Natural killer cell (primary cell): Measurements from ENCODE around the gene TMEM125. TPM values are rescaled to one million over a fixed set of nuclear protein-coding genes. Genes with fewer than 3 reads are reported as not detected.

Experiments used
- ATAC-seq, 3 donors: fragments of 150-1000 bp in 2 of 3; fragments of 200-7000 bp in 1 of 3; cut with Tn5 transposase; 1 replicate in 1 of 3; 2 replicates in 2 of 3; pipeline ENCODE4 v1.10.0; 2021; ENCODE audit warnings: mild to moderate bottlenecking in 2 of 3, moderate library complexity in 2 of 3
- DNase-seq, 2 donors: peaks; one replicate each; pipeline versions ENCODE4 v3.0.0 to v3.0.0-alpha.2; 2013 to 2021; ENCODE audit warnings: mixed read lengths in 1 of 2
- H3K27ac ChIP-seq: one replicate; pipeline ENCODE4 v1.5.1; 2013; ENCODE audit warnings: mild to moderate bottlenecking, low read length
- H3K27me3 ChIP-seq: one replicate; pipeline ENCODE4 v1.6.1; 2013; ENCODE audit warnings: low read length; ENCODE audit not compliant: control insufficient read depth, insufficient read depth
- H3K36me3 ChIP-seq: one replicate; pipeline ENCODE4 v1.6.1; 2013; ENCODE audit warnings: low read length; ENCODE audit not compliant: control insufficient read depth, insufficient read depth
- H3K4me1 ChIP-seq: one replicate; pipeline ENCODE4 v1.6.1; 2013; ENCODE audit warnings: low read length; ENCODE audit not compliant: control insufficient read depth, insufficient read depth
- H3K4me3 ChIP-seq: one replicate; pipeline ENCODE4 v1.5.1; 2013; ENCODE audit warnings: low read length
- H3K9me3 ChIP-seq: one replicate; pipeline ENCODE4 v1.6.1; 2013; ENCODE audit warnings: low read length; ENCODE audit not compliant: control insufficient read depth, insufficient read depth
- H3K27ac Mint-ChIP-seq, 2 donors: one replicate each; pipeline ENCODE4 v1.8.0; 2022; ENCODE audit warnings: mild to moderate bottlenecking in 2 of 2, mixed read lengths in 2 of 2, moderate library complexity in 1 of 2
- H3K27me3 Mint-ChIP-seq, 2 donors: one replicate each; pipeline ENCODE4 v1.8.0; 2022; ENCODE audit warnings: low read depth in 2 of 2, mixed read lengths in 2 of 2
- H3K36me3 Mint-ChIP-seq: one replicate; pipeline ENCODE4 v1.8.0; 2022; ENCODE audit warnings: mixed read lengths
- H3K4me1 Mint-ChIP-seq, 2 donors: one replicate each; pipeline ENCODE4 v1.8.0; 2022; ENCODE audit warnings: mixed read lengths in 2 of 2
- H3K4me3 Mint-ChIP-seq: one replicate; pipeline ENCODE4 v1.8.0; 2022; ENCODE audit warnings: mild to moderate bottlenecking, moderate library complexity, mixed read lengths
- H3K9me3 Mint-ChIP-seq, 2 donors: one replicate each; pipeline ENCODE4 v1.8.0; 2022; ENCODE audit warnings: mixed read lengths in 2 of 2
- WGBS: methylation state at CpG from one replicate; pipeline ENCODE4 v1.1.7; 2013; ENCODE audit warnings: missing lambda C conversion rate; ENCODE audit not compliant: insufficient coverage; 5-methylcytosine and 5-hydroxymethylcytosine counted together
- intact Hi-C: fragments of 100-400 bp; cut with micrococcal nuclease; formaldehyde crosslinking; loops from one replicate; pipeline ENCODE4 v1.14.2; 2022
- total RNA-seq, 4 donors: library from RNA; stranded (reverse); fragments of 120-200 nt in 1 of 4; gene quantifications; one replicate each; pipeline versions ENCODE4 v1.2.3 to v1.2.4, GENCODE V29; 2013 to 2022
- TF ChIP-seq, protein P1 (sequence below): fragments of 200-600 bp; IDR thresholded peaks from one replicate; pipeline ENCODE4 v1.8.0; 2022; ENCODE audit warnings: antibody characterized with exemption

The TMEM125 gene
- total RNA-seq, 3 donors from 2014 or later (not counting 1 experiment from before 2014, with no cell fraction given), result not detected

DNA sequence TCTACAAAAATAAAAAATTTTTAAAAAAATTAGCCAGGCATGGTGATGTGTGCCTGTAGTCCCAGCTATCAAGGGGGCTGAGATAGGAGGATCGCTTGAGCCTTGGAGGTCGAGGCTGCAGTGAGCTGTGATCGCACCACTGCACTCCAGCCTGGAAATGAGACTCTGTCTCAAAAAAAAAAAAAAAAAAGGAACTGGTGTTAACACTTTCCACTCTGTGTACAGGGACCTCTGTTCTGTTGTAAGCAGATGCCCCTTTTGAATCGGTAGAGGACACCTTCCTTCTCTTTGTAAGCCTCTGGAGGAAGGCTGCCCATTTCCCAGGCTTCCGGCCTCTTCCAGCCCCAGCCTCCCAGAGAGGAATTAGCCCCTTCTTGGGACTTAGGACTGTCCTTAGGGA, 22.9 kb downstream of the TMEM125 start:
- Mint-ChIP-seq H3K4me3 (no peak overlapping the region), H3K27me3 (no peaks in the 10 kb centered on the region), H3K36me3 (no peaks in the 10 kb centered on the region), H3K4me1 (no peaks in the 10 kb centered on the region), H3K27ac (no peak overlapping the region), H3K9me3 (no peaks in the 10 kb centered on the region)
- 72% methylated on average over 5 of the region's 5 CpGs for WGBS
- H3K27me3 ChIP-seq, result no peaks in the 10 kb centered on the region
- no peak overlapping the region for H3K27ac ChIP-seq
- TF ChIP-seq, protein P1, sequence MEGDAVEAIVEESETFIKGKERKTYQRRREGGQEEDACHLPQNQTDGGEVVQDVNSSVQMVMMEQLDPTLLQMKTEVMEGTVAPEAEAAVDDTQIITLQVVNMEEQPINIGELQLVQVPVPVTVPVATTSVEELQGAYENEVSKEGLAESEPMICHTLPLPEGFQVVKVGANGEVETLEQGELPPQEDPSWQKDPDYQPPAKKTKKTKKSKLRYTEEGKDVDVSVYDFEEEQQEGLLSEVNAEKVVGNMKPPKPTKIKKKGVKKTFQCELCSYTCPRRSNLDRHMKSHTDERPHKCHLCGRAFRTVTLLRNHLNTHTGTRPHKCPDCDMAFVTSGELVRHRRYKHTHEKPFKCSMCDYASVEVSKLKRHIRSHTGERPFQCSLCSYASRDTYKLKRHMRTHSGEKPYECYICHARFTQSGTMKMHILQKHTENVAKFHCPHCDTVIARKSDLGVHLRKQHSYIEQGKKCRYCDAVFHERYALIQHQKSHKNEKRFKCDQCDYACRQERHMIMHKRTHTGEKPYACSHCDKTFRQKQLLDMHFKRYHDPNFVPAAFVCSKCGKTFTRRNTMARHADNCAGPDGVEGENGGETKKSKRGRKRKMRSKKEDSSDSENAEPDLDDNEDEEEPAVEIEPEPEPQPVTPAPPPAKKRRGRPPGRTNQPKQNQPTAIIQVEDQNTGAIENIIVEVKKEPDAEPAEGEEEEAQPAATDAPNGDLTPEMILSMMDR, result no peak
- H3K9me3 ChIP-seq, result no peaks in the 10 kb centered on the region
- DNase-seq, result no peak
- intact Hi-C loops, result no loop called here
- H3K4me3 ChIP-seq, result no peak overlapping the region
- H3K36me3 ChIP-seq, result no peaks in the 10 kb centered on the region
- no peak for ATAC-seq
- no peaks in the 10 kb centered on the region for H3K4me1 ChIP-seq

DNA sequence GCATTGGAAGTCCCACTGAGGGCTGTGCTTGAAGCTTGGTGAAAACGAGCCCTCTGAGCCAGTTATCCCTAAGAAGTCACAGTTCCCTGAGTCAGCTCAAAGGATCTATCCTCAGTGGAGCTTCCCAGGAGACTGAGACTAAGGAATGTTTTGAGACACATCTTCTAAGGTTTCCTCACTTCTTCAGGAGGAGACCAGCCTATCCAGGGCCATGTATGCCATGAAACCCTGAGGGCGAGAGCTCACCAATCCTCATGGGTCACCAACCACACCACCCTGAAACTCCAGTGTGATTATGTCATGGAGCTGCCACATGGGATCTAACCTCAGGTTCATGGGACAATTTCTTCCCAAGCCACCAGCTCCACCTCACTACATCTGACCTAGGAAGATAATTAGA, 23.4 kb downstream of the TMEM125 start:
- ATAC-seq (no peak), DNase-seq (no peak)
- H3K9me3 Mint-ChIP-seq, result no peaks in the 10 kb centered on the region
- TF ChIP-seq, protein P1, result no peak
- H3K27me3 ChIP-seq, result no peaks in the 10 kb centered on the region
- no peak overlapping the region for H3K4me3 Mint-ChIP-seq
- H3K27ac Mint-ChIP-seq, result no peak overlapping the region
- no peak overlapping the region for H3K27ac ChIP-seq
- H3K36me3 ChIP-seq, result no peaks in the 10 kb centered on the region
- 77% methylated on average over 2 of the region's 2 CpGs for WGBS
- intact Hi-C loops, result no loop called here
- H3K36me3 Mint-ChIP-seq, result no peaks in the 10 kb centered on the region
- H3K9me3 ChIP-seq, result no peaks in the 10 kb centered on the region
- no peaks in the 10 kb centered on the region for H3K4me1 Mint-ChIP-seq
- H3K4me1 ChIP-seq, result no peaks in the 10 kb centered on the region
- no peak overlapping the region for H3K4me3 ChIP-seq
- no peaks in the 10 kb centered on the region for H3K27me3 Mint-ChIP-seq

DNA sequence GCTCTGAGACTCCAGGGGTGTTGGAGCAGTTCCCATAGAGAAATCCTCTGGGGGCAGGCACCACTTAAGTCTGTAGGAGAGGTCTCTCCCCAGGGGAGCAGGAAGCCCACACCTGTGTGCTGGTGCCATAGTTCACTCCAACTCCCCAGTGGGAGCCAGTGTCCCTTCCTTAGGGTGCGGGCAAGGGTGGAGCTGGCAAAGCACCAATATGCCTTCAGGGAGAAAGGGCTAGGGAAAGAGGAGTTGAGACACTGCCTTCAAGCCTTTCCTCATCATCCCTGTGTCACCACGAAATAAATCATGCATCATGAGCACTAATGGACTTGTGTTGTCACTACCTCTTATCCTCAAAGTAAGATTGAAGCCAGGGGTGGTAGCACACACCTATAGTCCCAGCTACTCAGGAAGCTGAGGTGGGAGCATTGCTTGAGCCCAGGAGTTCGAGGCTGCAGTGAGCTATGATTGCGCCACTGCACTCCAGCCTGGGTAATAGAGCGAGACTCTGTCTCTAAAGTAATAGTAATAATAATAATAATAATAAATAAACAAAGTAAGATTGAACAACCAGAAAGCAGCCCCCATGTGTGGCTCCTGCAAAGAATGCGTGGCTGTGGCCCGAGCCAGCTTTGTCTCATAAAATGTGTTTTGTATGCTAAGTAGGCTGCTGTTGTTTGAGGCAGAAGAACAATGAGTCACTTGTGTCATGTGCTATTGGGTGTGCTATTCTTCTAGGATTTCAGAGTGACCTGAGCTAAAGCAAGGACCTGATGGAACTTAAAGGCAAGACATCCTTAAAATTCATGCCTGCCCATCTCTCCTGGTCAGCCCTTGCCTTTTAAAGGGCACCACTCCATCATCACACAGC, 24.3 kb downstream of the TMEM125 start:
- Mint-ChIP-seq H3K4me3 (no peak overlapping the region), H3K27ac (no peak overlapping the region), H3K4me1 (no peaks in the 10 kb centered on the region), H3K27me3 (no peaks in the 10 kb centered on the region), H3K9me3 (no peaks in the 10 kb centered on the region), H3K36me3 (no peaks in the 10 kb centered on the region)
- intact Hi-C loops, result no loop called here
- H3K27ac ChIP-seq, result no peak overlapping the region
- 85% methylated on average over 5 of the region's 7 CpGs for WGBS
- no peak overlapping the region for H3K4me3 ChIP-seq
- no peaks in the 10 kb centered on the region for H3K9me3 ChIP-seq
- TF ChIP-seq, protein P1, result no peak
- DNase-seq (no peak), ATAC-seq (no peak)
- H3K27me3 ChIP-seq, result no peaks in the 10 kb centered on the region
- H3K4me1 ChIP-seq, result no peaks in the 10 kb centered on the region
- H3K36me3 ChIP-seq, result no peaks in the 10 kb centered on the region

DNA sequence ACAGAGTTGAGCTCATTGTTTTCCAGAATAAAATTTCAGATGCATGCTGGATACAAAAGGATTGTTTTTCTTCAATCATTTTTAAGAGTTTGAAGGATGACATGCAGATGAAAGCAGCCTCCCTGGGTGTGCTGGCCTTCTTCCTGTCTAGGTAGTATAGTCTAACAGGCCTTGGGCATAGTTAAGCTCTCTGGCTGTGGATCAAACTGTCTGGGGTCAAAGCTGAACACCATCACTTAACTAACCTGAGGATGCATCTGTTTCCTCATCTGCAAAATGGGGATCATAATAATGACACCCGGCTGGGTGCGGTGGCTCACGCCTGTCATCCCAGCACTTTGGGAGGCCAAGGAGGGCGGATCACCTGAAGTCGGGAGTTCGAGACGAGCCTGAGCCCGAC, 25.0 kb downstream of the TMEM125 start:
- H3K27ac Mint-ChIP-seq, result no peak overlapping the region

More for the DNA sequence above, 25.0 kb downstream of the TMEM125 start:
- no peak for ATAC-seq
- H3K9me3 ChIP-seq, result no peaks in the 10 kb centered on the region
- intact Hi-C loops, result no loop called here
- no peak overlapping the region for H3K4me3 ChIP-seq
- Mint-ChIP-seq H3K4me1 (no peaks in the 10 kb centered on the region), H3K4me3 (no peak overlapping the region), H3K27me3 (no peaks in the 10 kb centered on the region), H3K9me3 (no peaks in the 10 kb centered on the region), H3K36me3 (no peaks in the 10 kb centered on the region)
- no peaks in the 10 kb centered on the region for H3K4me1 ChIP-seq
- H3K27ac ChIP-seq, result no peak overlapping the region
- TF ChIP-seq, protein P1, result no peak
- H3K27me3 ChIP-seq, result no peaks in the 10 kb centered on the region
- DNase-seq, result no peak
- 83% methylated on average over 8 of the region's 8 CpGs for WGBS
- H3K36me3 ChIP-seq, result no peaks in the 10 kb centered on the region
